Stomach (tissue), 9 donors: ENCODE results near the gene ARMH1. TPM values are rescaled to one million over a fixed set of nuclear protein-coding genes. Genes with fewer than 3 reads are reported as not detected.

Source experiments
- DNase-seq, 2 donors: peaks; one replicate each; pipeline versions ENCODE4 v3.0.0 to v3.0.0-alpha.2; 2013 to 2019
- H3K27ac ChIP-seq, 5 donors: fragments of 200-600 bp in 4 of 5; sonication (generic) in 4 of 5; one replicate each; pipeline ENCODE4 v1.5.1; 2013 to 2019; ENCODE audit warnings: mild to moderate bottlenecking in 1 of 5, moderate library complexity in 1 of 5
- H3K27me3 ChIP-seq, 3 donors: fragments of 200-600 bp; sonication (generic); one replicate each; pipeline ENCODE4 v1.5.1; 2017 to 2019; ENCODE audit warnings: mixed run types in 1 of 3
- H3K36me3 ChIP-seq, 4 donors: fragments of 200-600 bp; sonication (generic); 1 replicate in 3 of 4; 2 replicates in 1 of 4; pipeline ENCODE4 v1.5.1; 2016 to 2019
- H3K4me1 ChIP-seq, 4 donors: fragments of 200-600 bp; sonication (generic); one replicate each; pipeline ENCODE4 v1.5.1; 2016 to 2019
- H3K4me3 ChIP-seq, 4 donors: fragments of 200-600 bp; sonication (generic) in 3 of 4; one replicate each; pipeline ENCODE4 v1.5.1; 2016 to 2019; ENCODE audit warnings: mild to moderate bottlenecking in 1 of 4
- H3K9me3 ChIP-seq, 4 donors: fragments of 200-600 bp; sonication (generic); one replicate each; pipeline ENCODE4 v1.5.1; 2016 to 2019
- EP300 ChIP-seq: sonication (generic); formaldehyde crosslinking; IDR thresholded peaks from one replicate; pipeline ENCODE4 v1.6.1; 2017; ENCODE audit warnings: antibody characterized with exemption
- POLR2A ChIP-seq, 4 donors: fragments of 450-650 bp; IDR thresholded peaks; one replicate each; pipeline ENCODE4 v1.6.1; 2016; ENCODE audit warnings: antibody characterized with exemption in 4 of 4, control low read depth in 2 of 4, mild to moderate bottlenecking in 1 of 4, moderate library complexity in 1 of 4
- POLR2AphosphoS5 ChIP-seq, 3 donors: sonication (generic); formaldehyde crosslinking; IDR thresholded peaks; one replicate each; pipeline ENCODE4 v1.6.1; 2016; ENCODE audit warnings: antibody characterized with exemption in 3 of 3
- WGBS, 5 donors: extraction: QIAGEN DNeasy Blood & Tissue Kit in 3 of 5; methylation state at CpG; one replicate each; pipeline versions ENCODE4 v1.1.5 to v1.1.7; 2013 to 2018; 5-methylcytosine and 5-hydroxymethylcytosine counted together
- intact Hi-C: fragments of 100-400 bp; cut with DNase I; formaldehyde crosslinking; loops from one replicate; pipeline ENCODE4 v1.15.1; 2023; ENCODE audit warnings: low total_unique reads
- polyA plus RNA-seq, 3 donors: library from polyadenylated mRNA; stranded (reverse); fragments of 200-250 nt; gene quantifications; one replicate each; pipeline ENCODE4 v1.2.3, GENCODE V29; 2013
- total RNA-seq, 5 donors: library from RNA; depleted of rRNA; stranded (reverse); fragments of >200 nt; gene quantifications; one replicate each; pipeline versions ENCODE4 v1.1.0 to v1.2.3, GENCODE V29; 2014 to 2016
- TF ChIP-seq, protein P1 (sequence below), 7 experiments: fragments of 450-650 bp in 4 of 7; fragments of 200-600 bp in 3 of 7; sonication (generic) in 3 of 7; IDR thresholded peaks; one replicate each; pipeline ENCODE4 v1.5.1; 2016 to 2019; ENCODE audit warnings: antibody characterized with exemption in 7 of 7, control low read depth in 2 of 7, mild to moderate bottlenecking in 1 of 7
- donor health status: healthy with polysubstance abuse.
- donor health status: Bipolar disorder and iron deficiency.
- donor health status: healthy.

Gene ARMH1
- total and polyA plus RNA-seq, 8 donors = 3.3 to 8.6 (median 4.4) TPM; not detected in 3

GRCh38 chr1:44679468-44679867 lies 5.0 kb downstream of the ARMH1 start:
- no peak for DNase-seq
- WGBS, 5 donors = 88 to 96% (median 88%) methylated on average over 5 of the region's 5 CpGs
- intact Hi-C loops = no loop called here
- Histone ChIP-seq H3K27me3 (no peaks in the 10 kb centered on the region), H3K4me1 (peaks cover 13 to 42% (median 14%) of the 10 kb centered on the region in 4 donors), H3K27ac (no peak overlapping the region), H3K9me3 (no peaks in the 10 kb centered on the region), H3K36me3 (no peaks in the 10 kb centered on the region), H3K4me3 (no peak overlapping the region)
- TF ChIP-seq POLR2AphosphoS5 (IDR thresholded peaks at IDR 0.05) (no peak), POLR2A (IDR thresholded peaks at IDR 0.05) (no peak), EP300 (no peak)
- TF ChIP-seq, protein P1, sequence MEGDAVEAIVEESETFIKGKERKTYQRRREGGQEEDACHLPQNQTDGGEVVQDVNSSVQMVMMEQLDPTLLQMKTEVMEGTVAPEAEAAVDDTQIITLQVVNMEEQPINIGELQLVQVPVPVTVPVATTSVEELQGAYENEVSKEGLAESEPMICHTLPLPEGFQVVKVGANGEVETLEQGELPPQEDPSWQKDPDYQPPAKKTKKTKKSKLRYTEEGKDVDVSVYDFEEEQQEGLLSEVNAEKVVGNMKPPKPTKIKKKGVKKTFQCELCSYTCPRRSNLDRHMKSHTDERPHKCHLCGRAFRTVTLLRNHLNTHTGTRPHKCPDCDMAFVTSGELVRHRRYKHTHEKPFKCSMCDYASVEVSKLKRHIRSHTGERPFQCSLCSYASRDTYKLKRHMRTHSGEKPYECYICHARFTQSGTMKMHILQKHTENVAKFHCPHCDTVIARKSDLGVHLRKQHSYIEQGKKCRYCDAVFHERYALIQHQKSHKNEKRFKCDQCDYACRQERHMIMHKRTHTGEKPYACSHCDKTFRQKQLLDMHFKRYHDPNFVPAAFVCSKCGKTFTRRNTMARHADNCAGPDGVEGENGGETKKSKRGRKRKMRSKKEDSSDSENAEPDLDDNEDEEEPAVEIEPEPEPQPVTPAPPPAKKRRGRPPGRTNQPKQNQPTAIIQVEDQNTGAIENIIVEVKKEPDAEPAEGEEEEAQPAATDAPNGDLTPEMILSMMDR (IDR thresholded peaks at IDR 0.05) = no peak

- Histone ChIP-seq H3K4me3 (no peak overlapping the region), H3K27me3 (no peaks in the 10 kb centered on the region), H3K4me1 (peaks cover 0 to 16% (median 2%) of the 10 kb centered on the region in 4 donors), H3K9me3 (no peaks in the 10 kb centered on the region), H3K27ac (no peak overlapping the region), H3K36me3 (no peaks in the 10 kb centered on the region)
- TF ChIP-seq POLR2AphosphoS5 (IDR thresholded peaks at IDR 0.05) = no peak
- TF ChIP-seq, protein P1 (IDR thresholded peaks at IDR 0.05) = no peak
- no peak for TF ChIP-seq POLR2A (IDR thresholded peaks at IDR 0.05)
- no peak for TF ChIP-seq EP300
- no peak for DNase-seq
- intact Hi-C loops = no loop called here
- WGBS, 5 donors = 71 to 80% (median 74%) methylated on average over 14 of the region's 14 CpGs
These were observed 7.7 kb downstream of the ARMH1 start for GRCh38 chr1:44681905-44682882.

- no peak for DNase-seq
- H3K9me3 ChIP-seq = no peaks in the 10 kb centered on the region
- peaks cover 0 to 9% (median 0%) of the 10 kb centered on the region in 4 donors for H3K4me1 ChIP-seq
- H3K4me3 ChIP-seq = no peak overlapping the region
- no peaks in the 10 kb centered on the region for H3K36me3 ChIP-seq
- WGBS, 5 donors = 93 to 99% (median 98%) methylated on average over 3 of the region's 3 CpGs
- TF ChIP-seq, protein P1 (IDR thresholded peaks at IDR 0.05) = no peak
- TF ChIP-seq POLR2A (IDR thresholded peaks at IDR 0.05) = no peak
- no peak overlapping the region for H3K27ac ChIP-seq
- no peaks in the 10 kb centered on the region for H3K27me3 ChIP-seq
- intact Hi-C loops = no loop called here
These were observed 8.4 kb downstream of the ARMH1 start for GRCh38 chr1:44682883-44683265.

DNA sequence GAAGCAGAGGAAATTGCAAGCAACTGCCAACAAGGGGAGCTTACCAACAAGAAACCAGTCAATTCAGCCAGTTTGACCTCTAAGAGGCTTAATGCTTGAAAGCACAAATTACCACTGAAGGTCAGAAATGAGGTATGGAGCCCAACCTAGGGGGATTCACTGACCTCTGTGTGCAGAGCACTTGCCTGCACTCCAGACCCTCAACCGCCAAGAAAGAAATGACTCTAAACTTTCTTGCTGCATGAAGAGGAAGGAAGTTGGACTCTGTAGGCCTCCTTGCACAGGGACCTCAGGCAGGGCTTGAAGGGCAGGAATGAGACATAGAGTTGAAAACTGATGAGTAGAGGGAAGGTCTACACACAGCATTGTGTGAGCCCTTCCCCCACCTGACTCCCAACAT lies 10.0 kb downstream of the ARMH1 start:
- TF ChIP-seq EP300 (no peak), POLR2A (IDR thresholded peaks at IDR 0.05) (no peak), POLR2AphosphoS5 (IDR thresholded peaks at IDR 0.05) (no peak)
- TF ChIP-seq, protein P1 (IDR thresholded peaks at IDR 0.05) = no peak
- no peaks in the 10 kb centered on the region for H3K36me3 ChIP-seq
- H3K27me3 ChIP-seq = no peaks in the 10 kb centered on the region
- no peaks in the 10 kb centered on the region for H3K4me1 ChIP-seq
- WGBS, 5 donors = 70 to 90% (median 82%) methylated on average over 1 of the region's 1 CpG
- H3K4me3 ChIP-seq = no peak overlapping the region
- intact Hi-C loops = no loop called here
- H3K9me3 ChIP-seq = no peaks in the 10 kb centered on the region
- DNase-seq = no peak
- peak overlapping the region in 1 of 5 donors; percentile 8 for H3K27ac ChIP-seq
